GM12873 (cell line): Measurements from ENCODE around the gene SQSTM1.

Source experiments
- CTCF ChIP-seq: IDR thresholded peaks from 2 replicates; pipeline ENCODE4 v1.5.1; 2012; ENCODE audit warnings: low read depth, mild to moderate bottlenecking, moderate library complexity, low read length, control low read depth; ENCODE audit not compliant: insufficient read depth; ENCODE audit errors: missing control alignments

The SQSTM1 gene

GRCh38 chr5:179864686-179865085 is 44.0 kb downstream of the SQSTM1 start:
- TF ChIP-seq CTCF: no peak

- TF ChIP-seq CTCF: no peak
These were observed 45.0 kb downstream of the SQSTM1 start for GRCh38 chr5:179865491-179866240.

- peak; percentile 62 for TF ChIP-seq CTCF
These were observed 45.8 kb downstream of the SQSTM1 start for GRCh38 chr5:179866241-179867078.

GRCh38 chr5:179867079-179867465 is 46.4 kb downstream of the SQSTM1 start:
- TF ChIP-seq CTCF: no peak

- no peak for TF ChIP-seq CTCF
These were observed 46.8 kb downstream of the SQSTM1 start for GRCh38 chr5:179867476-179867875.

GRCh38 chr5:179868541-179868940 is 47.8 kb downstream of the SQSTM1 start:
- TF ChIP-seq CTCF: no peak

- TF ChIP-seq CTCF: no peak
These were observed 48.4 kb downstream of the SQSTM1 start for GRCh38 chr5:179869101-179869500.
